OCI-LY1 (cell line): ENCODE measurements around the gene AFAP1.

Experiments used
- H2AFZ ChIP-seq: fragments of 200-600 bp; sonication (generic), shearing (Covaris generic); 2 replicates; pipeline ENCODE4 v1.6.0; 2014; ENCODE audit warnings: antibody characterized with exemption, mild to moderate bottlenecking, low read length
- H3F3A ChIP-seq: fragments of 200-600 bp; sonication (generic), shearing (Covaris generic); 2 replicates; pipeline ENCODE4 v1.6.0; 2014; ENCODE audit warnings: mild to moderate bottlenecking, antibody characterized with exemption, low read length, moderate library complexity; ENCODE audit not compliant: insufficient read depth
- H3K27ac ChIP-seq: fragments of 200-600 bp; sonication (generic); 2 replicates; pipeline ENCODE4 v1.5.1; 2014; ENCODE audit warnings: low read length, mixed run types, mild to moderate bottlenecking, low read depth; ENCODE audit not compliant: poor library complexity, severe bottlenecking
- H3K27me3 ChIP-seq: fragments of 200-600 bp; sonication (generic); 2 replicates; pipeline ENCODE4 v1.6.0; 2014; ENCODE audit warnings: antibody characterized with exemption, mild to moderate bottlenecking, low read length, moderate library complexity; ENCODE audit not compliant: insufficient read depth
- H3K36me3 ChIP-seq: fragments of 200-600 bp; sonication (generic); 2 replicates; pipeline ENCODE4 v1.6.1; 2014; ENCODE audit warnings: mild to moderate bottlenecking, antibody characterized with exemption, low read length, moderate library complexity, mixed read lengths; ENCODE audit not compliant: insufficient read depth
- H3K4me1 ChIP-seq: fragments of 200-600 bp; sonication (generic); 2 replicates; pipeline ENCODE4 v1.5.1; 2014; ENCODE audit warnings: mild to moderate bottlenecking, low read length, moderate library complexity; ENCODE audit not compliant: insufficient read depth, severe bottlenecking
- H3K4me2 ChIP-seq: fragments of 200-600 bp; sonication (generic), shearing (Covaris generic); 2 replicates; pipeline ENCODE4 v1.6.1; 2014; ENCODE audit warnings: low read length
- H3K4me3 ChIP-seq: fragments of 200-600 bp; sonication (generic); 2 replicates; pipeline ENCODE4 v1.5.1; 2014; ENCODE audit warnings: low read length, low read depth, mild to moderate bottlenecking, mixed read lengths; ENCODE audit not compliant: poor library complexity, severe bottlenecking
- H3K79me2 ChIP-seq: fragments of 200-600 bp; shearing (Covaris generic); 2 replicates; pipeline ENCODE4 v1.6.1; 2016; ENCODE audit warnings: mixed run types, low read length, mixed read lengths; ENCODE audit not compliant: insufficient read depth
- H3K9ac ChIP-seq: fragments of 200-600 bp; sonication (generic), shearing (Covaris generic); 2 replicates; pipeline ENCODE4 v1.6.1; 2014; ENCODE audit warnings: mild to moderate bottlenecking, low read length, mixed read lengths
- H3K9me2 ChIP-seq: fragments of 200-600 bp; sonication (generic), shearing (Covaris generic); 2 replicates; pipeline ENCODE4 v1.6.1; 2014; ENCODE audit warnings: low read depth, mild to moderate bottlenecking, low read length, mixed read lengths
- H3K9me3 ChIP-seq: fragments of 200-600 bp; shearing (Covaris generic); 2 replicates; pipeline ENCODE4 v1.6.1; 2014; ENCODE audit warnings: low read length, mixed read lengths
- H4K20me1 ChIP-seq: fragments of 200-600 bp; sonication (generic), shearing (Covaris generic); 2 replicates; pipeline ENCODE4 v1.6.0; 2016; ENCODE audit warnings: mild to moderate bottlenecking, low read length; ENCODE audit not compliant: insufficient read depth
- CTCF ChIP-seq: fragments of 200-600 bp; sonication (generic), shearing (Covaris generic); IDR thresholded peaks from 2 replicates; pipeline ENCODE4 v1.5.1; 2017; ENCODE audit warnings: mild to moderate bottlenecking, antibody characterized with exemption, low read length, moderate library complexity, mixed read lengths
- EZH2 ChIP-seq: fragments of 200-600 bp; sonication (generic), shearing (Covaris generic); IDR thresholded peaks from 2 replicates; pipeline ENCODE4 v1.8.0; 2017; ENCODE audit warnings: borderline replicate concordance, mixed run types, mild to moderate bottlenecking, antibody characterized with exemption, low read length, moderate library complexity, mixed read lengths

Gene AFAP1

GRCh38 chr4:7829652-7830580 is 109.7 kb downstream of the AFAP1 start:
- no peaks in the 10 kb centered on the region for H3K27me3 ChIP-seq
- no peaks in the 10 kb centered on the region for H3K9me2 ChIP-seq
- H3K9me3 ChIP-seq = no peaks in the 10 kb centered on the region
- H3K4me2 ChIP-seq = no peak overlapping the region
- no peaks in the 10 kb centered on the region for H3F3A ChIP-seq
- H3K79me2 ChIP-seq = no peaks in the 10 kb centered on the region
- H3K9ac ChIP-seq = no peak overlapping the region
- no peaks in the 10 kb centered on the region for H3K4me1 ChIP-seq
- TF ChIP-seq EZH2 = no peak
- no peak for TF ChIP-seq CTCF
- no peak overlapping the region for H3K4me3 ChIP-seq
- no peak overlapping the region for H3K27ac ChIP-seq
- no peak overlapping the region for H2AFZ ChIP-seq
- no peaks in the 10 kb centered on the region for H4K20me1 ChIP-seq
- H3K36me3 ChIP-seq = no peaks in the 10 kb centered on the region

GRCh38 chr4:7828793-7829301 is 110.8 kb downstream of the AFAP1 start:
- Histone ChIP-seq H3K4me2 (no peak overlapping the region), H3K9me3 (no peaks in the 10 kb centered on the region), H3K79me2 (no peaks in the 10 kb centered on the region), H2AFZ (no peak overlapping the region), H3K4me3 (no peak overlapping the region), H3K36me3 (no peaks in the 10 kb centered on the region), H3K27me3 (no peaks in the 10 kb centered on the region), H3F3A (no peaks in the 10 kb centered on the region), H4K20me1 (no peaks in the 10 kb centered on the region), H3K9me2 (no peaks in the 10 kb centered on the region), H3K4me1 (no peaks in the 10 kb centered on the region), H3K27ac (no peak overlapping the region), H3K9ac (no peak overlapping the region)
- TF ChIP-seq EZH2 = no peak
- TF ChIP-seq CTCF = no peak

GRCh38 chr4:7828011-7828720 is 111.5 kb downstream of the AFAP1 start:
- no peak overlapping the region for H3K4me3 ChIP-seq
- no peaks in the 10 kb centered on the region for H3F3A ChIP-seq
- no peaks in the 10 kb centered on the region for H3K9me3 ChIP-seq
- no peak overlapping the region for H3K27ac ChIP-seq
- H3K9me2 ChIP-seq = no peaks in the 10 kb centered on the region
- H3K4me2 ChIP-seq = no peak overlapping the region
- TF ChIP-seq CTCF (no peak), EZH2 (no peak)
- H4K20me1 ChIP-seq = no peaks in the 10 kb centered on the region
- no peaks in the 10 kb centered on the region for H3K36me3 ChIP-seq
- no peak overlapping the region for H2AFZ ChIP-seq
- H3K27me3 ChIP-seq = no peaks in the 10 kb centered on the region
- no peaks in the 10 kb centered on the region for H3K4me1 ChIP-seq
- H3K9ac ChIP-seq = no peak overlapping the region
- H3K79me2 ChIP-seq = no peaks in the 10 kb centered on the region
